Globus pallidus (tissue), 1 donor: ENCODE results near the gene SACM1L.

ENCODE experiments used
- DNase-seq: peaks from one replicate; pipeline ENCODE4 v3.0.0-alpha.2; 2015; ENCODE audit warnings: low spot score

SACM1L gene

DNA sequence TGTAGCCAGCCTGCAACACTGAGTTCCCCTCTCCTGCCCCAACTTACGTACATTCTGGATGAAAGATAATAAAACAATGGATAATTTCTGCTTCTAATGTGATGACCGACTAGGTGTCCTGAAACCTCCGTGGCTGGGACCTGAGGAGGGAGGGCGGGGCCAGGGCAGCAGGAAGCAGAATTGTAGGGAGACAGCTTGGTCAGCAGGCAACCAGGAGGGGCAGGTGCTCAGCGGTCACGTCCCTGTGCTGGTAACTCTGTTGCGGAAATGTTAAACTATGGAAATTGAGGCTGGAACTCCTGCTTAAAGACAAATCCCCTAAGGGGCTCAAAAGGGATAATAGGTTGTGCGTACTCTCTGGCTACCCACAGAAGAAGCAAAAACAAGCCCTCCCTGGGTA lies 76.8 kb downstream of the SACM1L start:
- no peak for DNase-seq

GRCh38 chr3:45771166-45771775 lies 82.1 kb downstream of the SACM1L start:
- no peak for DNase-seq

DNA sequence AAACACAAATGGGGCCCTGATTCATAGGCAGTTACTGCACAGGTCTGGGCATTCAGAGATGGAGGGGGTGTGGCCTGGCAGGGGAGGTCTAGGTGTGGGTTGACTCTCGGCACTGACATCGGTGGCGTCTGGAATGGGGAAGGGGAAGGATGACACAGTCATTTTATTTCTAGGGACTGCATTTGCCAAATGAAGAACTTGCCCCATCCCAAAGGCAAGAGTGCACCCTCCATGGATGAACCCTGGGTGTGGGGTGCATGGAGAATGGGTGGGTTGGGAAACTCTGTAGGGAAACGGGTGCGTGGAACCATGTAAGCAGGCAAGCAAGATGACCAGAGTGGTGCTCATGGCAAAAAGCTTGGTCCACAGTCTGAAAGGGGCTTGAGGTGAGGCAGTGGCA lies 82.6 kb downstream of the SACM1L start:
- no peak for DNase-seq

GRCh38 chr3:45772341-45773035 lies 83.3 kb downstream of the SACM1L start:
- no peak for DNase-seq

- DNase-seq = no peak
Measured at GRCh38 chr3:45773072-45773471, 83.9 kb downstream of the SACM1L start.

DNA sequence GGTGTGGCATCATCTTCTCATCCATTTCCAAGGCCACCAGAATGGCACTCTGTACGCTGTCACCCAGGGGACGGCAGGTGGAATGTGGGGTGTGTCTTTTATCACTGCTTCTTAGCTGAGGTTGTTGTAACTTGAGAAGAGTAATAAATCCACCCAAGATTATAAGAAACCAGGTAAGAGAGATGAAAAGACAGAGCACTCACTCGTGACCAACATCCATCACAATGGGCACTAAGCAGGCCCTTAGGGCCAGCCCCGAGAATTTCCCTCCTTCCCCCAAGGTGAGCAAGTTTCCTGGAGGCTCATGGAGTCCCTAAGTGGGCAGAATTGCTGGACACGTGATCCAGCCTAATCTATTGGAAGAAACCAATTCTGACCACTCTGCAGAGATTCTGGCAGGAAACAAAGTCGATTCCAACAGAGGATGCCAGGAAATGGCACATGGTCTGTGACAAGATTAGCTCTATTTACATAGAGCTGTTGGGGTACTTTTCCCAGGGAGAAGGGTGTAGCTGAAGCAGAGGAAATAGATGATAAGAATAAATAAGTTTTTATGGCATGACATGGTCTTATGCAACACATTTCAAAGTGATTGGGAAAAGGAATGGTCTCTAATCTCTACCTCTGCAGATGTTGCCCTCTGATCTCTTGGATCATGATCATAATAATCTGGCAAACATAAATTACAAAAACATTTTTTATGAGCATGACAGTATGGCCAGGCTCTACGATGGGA lies 84.7 kb downstream of the SACM1L start:
- no peak for DNase-seq

GRCh38 chr3:45774581-45775521 lies 85.7 kb downstream of the SACM1L start:
- no peak for DNase-seq

DNA sequence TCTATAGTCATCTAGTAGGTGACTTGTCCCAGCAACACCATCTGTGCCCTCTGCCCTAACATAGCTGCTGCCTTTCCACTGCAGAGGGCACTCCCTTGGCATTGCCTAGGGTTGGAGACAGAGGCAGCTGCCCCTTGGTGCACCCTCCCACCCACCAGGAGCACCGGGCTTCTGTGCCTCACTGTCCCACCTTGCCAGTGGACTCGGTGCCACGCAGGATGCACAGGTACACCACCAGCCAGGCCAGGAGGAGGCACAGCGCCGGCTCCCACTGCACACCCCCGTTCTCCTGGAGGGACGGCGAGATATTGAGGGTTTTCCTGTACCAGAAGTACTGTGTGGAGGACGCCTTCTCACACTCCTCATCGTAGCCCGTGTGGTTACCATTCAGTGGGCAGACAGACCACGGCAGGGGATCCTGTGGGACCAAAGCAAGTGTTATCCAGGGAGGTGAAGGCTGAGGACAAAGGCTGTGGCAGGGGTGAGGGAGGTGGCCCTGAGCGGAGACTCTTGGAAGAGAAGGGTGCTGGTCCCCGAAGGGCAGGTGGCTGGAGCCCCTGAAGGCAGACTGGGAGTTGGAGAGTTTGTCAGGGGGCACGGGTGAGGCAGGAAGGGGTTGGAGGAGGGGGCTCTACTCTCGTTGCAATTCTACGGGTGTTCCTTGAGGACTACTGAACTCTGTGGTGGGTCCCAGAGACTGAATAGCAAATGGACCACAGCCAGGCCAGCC lies 86.5 kb downstream of the SACM1L start:
- no peak for DNase-seq

DNA sequence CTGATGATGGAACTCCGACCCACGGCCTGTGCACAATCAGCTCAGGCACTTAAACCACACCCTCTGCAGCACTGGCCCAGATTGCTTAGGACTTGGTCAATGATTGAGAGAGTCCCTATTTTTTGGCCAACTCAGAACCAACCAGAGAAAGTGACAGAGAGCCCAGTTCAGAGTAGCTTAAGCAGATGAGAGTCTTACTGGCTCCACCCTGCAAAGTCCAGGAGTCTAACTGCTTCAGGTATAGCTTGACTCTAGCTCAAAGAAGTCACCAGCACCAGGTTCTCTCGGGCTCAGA lies 87.1 kb downstream of the SACM1L start:
- DNase-seq = no peak

DNA sequence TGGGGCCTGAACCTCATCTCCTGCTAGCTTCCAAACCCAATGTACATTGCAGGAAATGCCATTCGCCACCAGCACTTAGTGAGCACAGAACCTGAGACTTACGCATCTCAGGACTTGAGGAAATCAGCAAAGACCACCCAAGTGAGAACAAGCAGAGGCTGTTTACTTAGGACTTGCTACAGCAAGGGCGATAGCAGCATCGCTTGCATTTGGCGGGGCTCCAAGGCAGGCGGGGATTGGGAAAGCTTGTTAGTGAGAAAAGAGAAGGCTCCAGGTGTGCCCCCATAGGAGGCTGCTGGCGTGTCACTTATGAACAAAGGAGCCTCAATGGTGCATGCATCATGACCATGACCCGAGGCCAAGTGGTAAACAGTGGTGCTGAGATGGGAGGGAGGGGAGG lies 87.4 kb downstream of the SACM1L start:
- DNase-seq = no peak

GRCh38 chr3:45777111-45777745 lies 88.0 kb downstream of the SACM1L start:
- no peak for DNase-seq

GRCh38 chr3:45777746-45778386 lies 88.7 kb downstream of the SACM1L start:
- no peak for DNase-seq

DNA sequence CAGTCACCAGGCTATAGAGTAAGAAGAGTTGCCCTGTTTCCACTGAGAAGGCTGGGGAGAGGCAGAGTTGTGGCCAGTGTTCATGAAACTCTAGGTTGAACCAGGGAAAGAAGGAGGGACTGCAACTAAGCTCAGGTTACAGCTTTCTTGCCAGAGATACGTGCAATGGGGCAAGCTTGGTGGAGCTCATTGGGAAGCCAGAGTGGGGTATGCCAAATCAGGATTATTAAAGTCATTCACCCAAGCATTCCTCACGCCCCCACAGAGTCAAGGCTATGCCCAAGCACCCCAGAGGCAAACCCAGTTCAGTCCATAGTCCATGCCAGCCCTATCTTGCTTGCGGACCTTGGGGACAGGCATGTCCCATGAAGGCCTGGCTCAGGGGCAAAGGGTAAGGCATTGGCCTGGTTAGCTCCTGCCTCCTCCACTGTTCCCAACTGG lies 89.6 kb downstream of the SACM1L start:
- no peak for DNase-seq

GRCh38 chr3:45779746-45780735 lies 90.8 kb downstream of the SACM1L start:
- DNase-seq = no peak

GRCh38 chr3:45781271-45781670 lies 92.1 kb downstream of the SACM1L start:
- DNase-seq = no peak

DNA sequence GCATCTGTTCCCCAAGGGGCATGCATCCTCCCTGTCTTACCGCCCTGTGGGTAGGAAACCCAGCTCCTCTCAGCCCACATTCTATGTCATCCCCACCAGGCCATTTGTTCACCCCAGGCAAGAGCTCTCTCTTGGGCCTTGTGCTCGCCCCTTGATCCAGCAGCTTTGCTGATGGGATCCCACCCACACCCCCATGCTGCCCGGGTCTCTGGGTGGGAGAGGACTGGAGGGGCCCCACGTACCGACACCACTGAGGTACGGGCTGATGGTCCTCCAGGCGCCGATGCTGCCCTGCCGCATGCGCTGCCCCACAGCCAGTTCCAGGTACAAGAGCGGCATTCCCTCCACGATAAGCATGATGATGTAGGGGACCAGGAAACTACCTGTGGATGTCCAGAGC lies 92.6 kb downstream of the SACM1L start:
- DNase-seq = no peak

- no peak for DNase-seq
Measured at GRCh38 chr3:45782381-45782780, 93.2 kb downstream of the SACM1L start.

GRCh38 chr3:45783667-45784066 lies 94.5 kb downstream of the SACM1L start:
- no peak for DNase-seq

- DNase-seq = no peak
Measured at GRCh38 chr3:45785605-45786150, 96.5 kb downstream of the SACM1L start.
